HepG2 (cell line): ENCODE data around the gene C4orf33.

ENCODE experiments used
- EZH2 ChIP-seq: conservative IDR thresholded peaks from 2 replicates; pipeline ENCODE4 v1.6.1; 2012; ENCODE audit warnings: mild to moderate bottlenecking, low read depth, low read length, moderate library complexity
- HMG20B ChIP-seq: conservative IDR thresholded peaks from 2 replicates; pipeline ENCODE4 v1.6.1; 2016; ENCODE audit warnings: missing genetic modification reagents, missing compliant biosample characterization
- POLR2AphosphoS5 ChIP-seq: IDR thresholded peaks from 2 replicates; pipeline ENCODE4 v1.6.1; 2012; ENCODE audit warnings: low read depth, low read length
- XRCC5 ChIP-seq: fragments of 200-400 bp; formaldehyde crosslinking; optimal IDR thresholded peaks from 2 replicates; pipeline ENCODE3; 2017; ENCODE audit warnings: mild to moderate bottlenecking, low read length
- ZNF138 ChIP-seq: sonication (generic); formaldehyde crosslinking; IDR thresholded peaks from 2 replicates; pipeline ENCODE4 v1.5.0; 2020; ENCODE audit warnings: mild to moderate bottlenecking, low read depth, missing genetic modification reagents
- ZNF660 ChIP-seq: sonication (generic); formaldehyde crosslinking; IDR thresholded peaks from 2 replicates; pipeline ENCODE4 v1.5.1; 2020; ENCODE audit warnings: mild to moderate bottlenecking, low read depth, missing genetic modification reagents, borderline replicate concordance
- TF ChIP-seq, protein P1 (sequence below): sonication (generic); formaldehyde crosslinking; IDR thresholded peaks from 2 replicates; pipeline ENCODE4 v1.5.0; 2020; ENCODE audit warnings: mild to moderate bottlenecking, missing genetic modification reagents, moderate library complexity
- TF ChIP-seq, protein P2 (sequence below): sonication (generic); formaldehyde crosslinking; IDR thresholded peaks from 2 replicates; pipeline ENCODE4 v1.4.0; 2020; ENCODE audit warnings: missing genetic modification reagents
- TF ChIP-seq, protein P3 (sequence below): sonication (generic); formaldehyde crosslinking; IDR thresholded peaks from 2 replicates; pipeline ENCODE4 v1.4.0; 2020; ENCODE audit warnings: missing genetic modification reagents
- TF ChIP-seq, protein P4 (sequence below): IDR thresholded peaks from 2 replicates; pipeline ENCODE4 v1.6.1; 2016; ENCODE audit warnings: missing genetic modification reagents, missing compliant biosample characterization

DNA sequence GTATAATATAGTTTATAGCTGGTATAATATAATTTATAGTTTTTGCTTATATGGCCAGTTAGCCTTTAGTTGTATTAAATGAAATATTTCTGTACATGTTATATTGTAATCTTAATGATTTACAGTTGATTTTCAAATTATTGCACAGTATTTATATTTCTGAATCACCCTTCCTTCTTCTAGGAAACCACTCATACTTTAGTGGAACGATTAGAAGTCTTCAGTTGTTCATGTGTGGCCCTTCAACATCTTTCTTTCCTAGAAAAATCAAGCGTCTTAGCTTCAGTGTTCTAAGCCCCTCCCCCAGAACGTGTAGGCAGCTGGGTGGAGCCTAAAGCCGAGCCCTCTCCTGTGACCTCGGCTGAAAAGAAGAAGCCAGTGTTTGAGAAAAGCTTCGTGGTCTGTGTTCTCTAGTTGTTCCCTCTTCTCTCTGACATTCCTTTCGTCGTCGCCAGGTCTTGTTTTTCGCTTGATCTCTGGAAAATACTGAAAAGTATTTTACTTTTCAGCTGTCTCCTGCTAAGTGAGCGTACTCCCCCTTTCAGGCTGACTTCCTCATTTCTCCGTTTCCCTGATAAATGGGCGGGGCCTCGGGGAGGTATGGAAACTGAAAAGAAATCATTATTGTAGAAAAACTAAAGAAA is at the start of gene C4orf33:
- TF ChIP-seq POLR2AphosphoS5 (peak; percentile 69), EZH2 (no peak), ZNF138 (no peak), HMG20B (CRISPR knock-in tag) (no peak), XRCC5 (no peak), ZNF660 (CRISPR knock-in tag) (no peak)
- TF ChIP-seq, protein P1, sequence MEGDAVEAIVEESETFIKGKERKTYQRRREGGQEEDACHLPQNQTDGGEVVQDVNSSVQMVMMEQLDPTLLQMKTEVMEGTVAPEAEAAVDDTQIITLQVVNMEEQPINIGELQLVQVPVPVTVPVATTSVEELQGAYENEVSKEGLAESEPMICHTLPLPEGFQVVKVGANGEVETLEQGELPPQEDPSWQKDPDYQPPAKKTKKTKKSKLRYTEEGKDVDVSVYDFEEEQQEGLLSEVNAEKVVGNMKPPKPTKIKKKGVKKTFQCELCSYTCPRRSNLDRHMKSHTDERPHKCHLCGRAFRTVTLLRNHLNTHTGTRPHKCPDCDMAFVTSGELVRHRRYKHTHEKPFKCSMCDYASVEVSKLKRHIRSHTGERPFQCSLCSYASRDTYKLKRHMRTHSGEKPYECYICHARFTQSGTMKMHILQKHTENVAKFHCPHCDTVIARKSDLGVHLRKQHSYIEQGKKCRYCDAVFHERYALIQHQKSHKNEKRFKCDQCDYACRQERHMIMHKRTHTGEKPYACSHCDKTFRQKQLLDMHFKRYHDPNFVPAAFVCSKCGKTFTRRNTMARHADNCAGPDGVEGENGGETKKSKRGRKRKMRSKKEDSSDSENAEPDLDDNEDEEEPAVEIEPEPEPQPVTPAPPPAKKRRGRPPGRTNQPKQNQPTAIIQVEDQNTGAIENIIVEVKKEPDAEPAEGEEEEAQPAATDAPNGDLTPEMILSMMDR = no peak
- TF ChIP-seq, protein P2, sequence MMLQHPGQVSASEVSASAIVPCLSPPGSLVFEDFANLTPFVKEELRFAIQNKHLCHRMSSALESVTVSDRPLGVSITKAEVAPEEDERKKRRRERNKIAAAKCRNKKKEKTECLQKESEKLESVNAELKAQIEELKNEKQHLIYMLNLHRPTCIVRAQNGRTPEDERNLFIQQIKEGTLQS (CRISPR knock-in tag) = no peak
- TF ChIP-seq, protein P3, sequence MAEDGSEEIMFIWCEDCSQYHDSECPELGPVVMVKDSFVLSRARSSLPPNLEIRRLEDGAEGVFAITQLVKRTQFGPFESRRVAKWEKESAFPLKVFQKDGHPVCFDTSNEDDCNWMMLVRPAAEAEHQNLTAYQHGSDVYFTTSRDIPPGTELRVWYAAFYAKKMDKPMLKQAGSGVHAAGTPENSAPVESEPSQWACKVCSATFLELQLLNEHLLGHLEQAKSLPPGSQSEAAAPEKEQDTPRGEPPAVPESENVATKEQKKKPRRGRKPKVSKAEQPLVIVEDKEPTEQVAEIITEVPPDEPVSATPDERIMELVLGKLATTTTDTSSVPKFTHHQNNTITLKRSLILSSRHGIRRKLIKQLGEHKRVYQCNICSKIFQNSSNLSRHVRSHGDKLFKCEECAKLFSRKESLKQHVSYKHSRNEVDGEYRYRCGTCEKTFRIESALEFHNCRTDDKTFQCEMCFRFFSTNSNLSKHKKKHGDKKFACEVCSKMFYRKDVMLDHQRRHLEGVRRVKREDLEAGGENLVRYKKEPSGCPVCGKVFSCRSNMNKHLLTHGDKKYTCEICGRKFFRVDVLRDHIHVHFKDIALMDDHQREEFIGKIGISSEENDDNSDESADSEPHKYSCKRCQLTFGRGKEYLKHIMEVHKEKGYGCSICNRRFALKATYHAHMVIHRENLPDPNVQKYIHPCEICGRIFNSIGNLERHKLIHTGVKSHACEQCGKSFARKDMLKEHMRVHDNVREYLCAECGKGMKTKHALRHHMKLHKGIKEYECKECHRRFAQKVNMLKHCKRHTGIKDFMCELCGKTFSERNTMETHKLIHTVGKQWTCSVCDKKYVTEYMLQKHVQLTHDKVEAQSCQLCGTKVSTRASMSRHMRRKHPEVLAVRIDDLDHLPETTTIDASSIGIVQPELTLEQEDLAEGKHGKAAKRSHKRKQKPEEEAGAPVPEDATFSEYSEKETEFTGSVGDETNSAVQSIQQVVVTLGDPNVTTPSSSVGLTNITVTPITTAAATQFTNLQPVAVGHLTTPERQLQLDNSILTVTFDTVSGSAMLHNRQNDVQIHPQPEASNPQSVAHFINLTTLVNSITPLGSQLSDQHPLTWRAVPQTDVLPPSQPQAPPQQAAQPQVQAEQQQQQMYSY (CRISPR knock-in tag) = no peak
- TF ChIP-seq, protein P4, sequence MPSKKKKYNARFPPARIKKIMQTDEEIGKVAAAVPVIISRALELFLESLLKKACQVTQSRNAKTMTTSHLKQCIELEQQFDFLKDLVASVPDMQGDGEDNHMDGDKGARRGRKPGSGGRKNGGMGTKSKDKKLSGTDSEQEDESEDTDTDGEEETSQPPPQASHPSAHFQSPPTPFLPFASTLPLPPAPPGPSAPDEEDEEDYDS (CRISPR knock-in tag) = 0 out of 2 replicates have a peak, but pooled peaks have one; percentile 41
